ENCODE measurements around the gene TSPAN13.

GRCh38 chr7:16735020-16735419, 18.5 kb upstream of the TSPAN13 start:
- TF ChIP-seq CTCF (IDR thresholded peaks at IDR 0.05) (no peak), ZFX (IDR thresholded peaks at IDR 0.05; ENCODE audit: borderline replicate concordance) (no peak)
